ENCODE data around the gene EFNB1. TPM values are rescaled to one million over a fixed set of nuclear protein-coding genes. Genes with fewer than 3 reads are reported as not detected.
A peak's percentile ranks its signal among the peaks of the same experiment; 100 is the strongest.

The EFNB1 gene
- total RNA-seq, 1 experiment from 2014 or later = 7.0 TPM

DNA sequence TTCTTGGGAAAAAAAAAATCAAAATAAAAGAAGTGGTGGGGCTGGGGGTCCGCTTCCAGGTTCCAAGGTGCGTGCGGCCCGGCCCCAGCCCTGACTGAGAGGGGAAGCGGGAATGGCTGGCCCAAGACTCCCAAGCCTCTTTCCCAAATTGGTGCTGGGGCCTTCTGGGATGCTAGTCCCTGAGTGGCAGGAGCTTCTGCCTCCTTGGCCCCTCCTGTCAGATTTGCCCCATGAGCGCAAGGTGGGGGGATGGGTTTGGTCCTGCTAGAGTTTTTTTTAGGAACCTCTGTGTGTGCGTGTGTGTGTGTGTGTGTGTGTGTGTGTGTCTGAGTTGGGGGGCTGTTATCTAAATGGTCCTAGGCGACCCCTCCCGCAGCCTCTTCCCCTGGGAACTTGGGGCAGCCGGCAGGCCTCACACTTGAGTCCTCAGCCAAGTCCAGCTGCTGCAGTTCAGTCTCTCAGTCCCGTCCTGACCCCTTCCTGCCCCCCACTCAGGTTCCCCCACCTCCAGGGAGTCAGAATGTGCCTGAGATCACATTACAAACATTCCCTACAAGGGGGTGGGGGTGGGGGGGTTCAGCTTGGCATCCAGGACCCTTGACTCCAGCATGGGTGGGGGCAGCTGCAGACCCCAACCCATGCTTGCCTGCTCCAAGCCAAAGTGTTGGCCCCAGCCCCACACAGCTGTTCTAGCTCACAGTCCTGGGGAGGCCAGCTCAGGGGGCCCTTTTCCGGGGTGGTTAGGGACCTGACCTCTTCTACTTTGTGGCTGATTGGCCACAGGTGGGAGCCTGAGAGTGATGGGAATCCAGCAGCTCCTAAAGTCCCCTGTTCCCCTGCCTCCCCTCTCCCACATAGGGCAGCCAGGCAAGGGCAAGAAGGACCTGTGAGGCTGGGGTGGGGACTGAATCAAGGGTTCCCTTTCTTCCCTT lies 4.0 kb downstream of the EFNB1 start:
- CTCF ChIA-PET = no interaction called here
- POLR2A ChIA-PET = no interaction called here
- H3K4me3 Mint-ChIP-seq (ENCODE audit: unreplicated experiment) = no peak overlapping the region
- Histone ChIP-seq H3K27me3 (replicated peaks; ENCODE audit: control insufficient read depth, insufficient read depth, low read length) (no peaks in the 10 kb centered on the region), H3K4me3 (ENCODE audit: low read depth, low read length) (no peak overlapping the region), H3K9me3 (no peaks in the 10 kb centered on the region), H3K4me1 (no peaks in the 10 kb centered on the region), H3K36me3 (ENCODE audit: control insufficient read depth, insufficient read depth, low read length) (no peaks in the 10 kb centered on the region)
- no TSS peak for BruUV-seq (replicated peaks)
- peaks cover 4% of the 10 kb centered on the region for H3K36me3 Mint-ChIP-seq (ENCODE audit: insufficient read depth, unreplicated experiment)
- DNase-seq = no peak
- H3K27me3 Mint-ChIP-seq (ENCODE audit: insufficient read depth, unreplicated experiment) = no peaks in the 10 kb centered on the region
- peaks cover 8% of the 10 kb centered on the region for H3K9me3 Mint-ChIP-seq (ENCODE audit: unreplicated experiment)
- peak overlapping the region; percentile 62 for H3K27ac Mint-ChIP-seq (ENCODE audit: unreplicated experiment)
- no peaks in the 10 kb centered on the region for H3K4me1 Mint-ChIP-seq (ENCODE audit: low read depth, unreplicated experiment)
- intact Hi-C loops (cut with micrococcal nuclease; ENCODE audit: unreplicated experiment) = no loop called here
- TF ChIP-seq, protein P1, sequence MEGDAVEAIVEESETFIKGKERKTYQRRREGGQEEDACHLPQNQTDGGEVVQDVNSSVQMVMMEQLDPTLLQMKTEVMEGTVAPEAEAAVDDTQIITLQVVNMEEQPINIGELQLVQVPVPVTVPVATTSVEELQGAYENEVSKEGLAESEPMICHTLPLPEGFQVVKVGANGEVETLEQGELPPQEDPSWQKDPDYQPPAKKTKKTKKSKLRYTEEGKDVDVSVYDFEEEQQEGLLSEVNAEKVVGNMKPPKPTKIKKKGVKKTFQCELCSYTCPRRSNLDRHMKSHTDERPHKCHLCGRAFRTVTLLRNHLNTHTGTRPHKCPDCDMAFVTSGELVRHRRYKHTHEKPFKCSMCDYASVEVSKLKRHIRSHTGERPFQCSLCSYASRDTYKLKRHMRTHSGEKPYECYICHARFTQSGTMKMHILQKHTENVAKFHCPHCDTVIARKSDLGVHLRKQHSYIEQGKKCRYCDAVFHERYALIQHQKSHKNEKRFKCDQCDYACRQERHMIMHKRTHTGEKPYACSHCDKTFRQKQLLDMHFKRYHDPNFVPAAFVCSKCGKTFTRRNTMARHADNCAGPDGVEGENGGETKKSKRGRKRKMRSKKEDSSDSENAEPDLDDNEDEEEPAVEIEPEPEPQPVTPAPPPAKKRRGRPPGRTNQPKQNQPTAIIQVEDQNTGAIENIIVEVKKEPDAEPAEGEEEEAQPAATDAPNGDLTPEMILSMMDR (IDR thresholded peaks at IDR 0.05; ENCODE audit: insufficient read depth in 1 of 2, low read depth in 1 of 2, low read length in 1 of 2, severe bottlenecking in 1 of 2, unreplicated experiment in 1 of 2) = no peak

DNA sequence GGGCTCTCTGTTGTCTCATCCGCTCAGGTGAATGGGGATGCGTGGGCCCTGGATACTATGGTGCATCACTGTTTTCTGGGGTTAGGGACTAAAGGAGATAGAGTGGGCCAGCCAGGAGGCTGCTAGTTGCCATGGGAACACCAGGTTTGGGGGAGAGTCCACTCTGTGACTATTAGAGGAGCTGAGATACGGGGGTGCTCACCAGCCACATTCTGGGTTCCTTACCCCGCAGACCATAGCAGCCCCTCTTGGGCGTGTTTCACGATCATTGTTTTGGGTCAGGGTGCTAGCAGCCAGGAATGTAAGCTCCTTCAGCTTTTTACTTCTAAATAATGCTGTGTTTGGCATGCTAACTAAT lies 4.6 kb downstream of the EFNB1 start:
- no peak overlapping the region for H3K4me3 ChIP-seq (ENCODE audit: low read depth, low read length)
- H3K27me3 Mint-ChIP-seq (ENCODE audit: insufficient read depth, unreplicated experiment) = no peaks in the 10 kb centered on the region
- DNase-seq = no peak
- no peaks in the 10 kb centered on the region for H3K36me3 ChIP-seq (ENCODE audit: control insufficient read depth, insufficient read depth, low read length)
- no peaks in the 10 kb centered on the region for H3K27me3 ChIP-seq (replicated peaks; ENCODE audit: control insufficient read depth, insufficient read depth, low read length)
- no peaks in the 10 kb centered on the region for H3K4me1 Mint-ChIP-seq (ENCODE audit: low read depth, unreplicated experiment)
- ChIA-PET POLR2A (no interaction called here), CTCF (no interaction called here)
- no peaks in the 10 kb centered on the region for H3K9me3 ChIP-seq
- H3K36me3 Mint-ChIP-seq (ENCODE audit: insufficient read depth, unreplicated experiment) = peaks cover 4% of the 10 kb centered on the region
- H3K4me1 ChIP-seq = no peaks in the 10 kb centered on the region
- intact Hi-C loops (cut with micrococcal nuclease; ENCODE audit: unreplicated experiment) = no loop called here
- TF ChIP-seq, protein P1 (IDR thresholded peaks at IDR 0.05; ENCODE audit: insufficient read depth in 1 of 2, low read depth in 1 of 2, low read length in 1 of 2, severe bottlenecking in 1 of 2, unreplicated experiment in 1 of 2) = no peak
- H3K27ac Mint-ChIP-seq (ENCODE audit: unreplicated experiment) = no peak overlapping the region
- H3K9me3 Mint-ChIP-seq (ENCODE audit: unreplicated experiment) = peaks cover 8% of the 10 kb centered on the region
- no peak overlapping the region for H3K4me3 Mint-ChIP-seq (ENCODE audit: unreplicated experiment)
- BruUV-seq (replicated peaks) = no TSS peak

DNA sequence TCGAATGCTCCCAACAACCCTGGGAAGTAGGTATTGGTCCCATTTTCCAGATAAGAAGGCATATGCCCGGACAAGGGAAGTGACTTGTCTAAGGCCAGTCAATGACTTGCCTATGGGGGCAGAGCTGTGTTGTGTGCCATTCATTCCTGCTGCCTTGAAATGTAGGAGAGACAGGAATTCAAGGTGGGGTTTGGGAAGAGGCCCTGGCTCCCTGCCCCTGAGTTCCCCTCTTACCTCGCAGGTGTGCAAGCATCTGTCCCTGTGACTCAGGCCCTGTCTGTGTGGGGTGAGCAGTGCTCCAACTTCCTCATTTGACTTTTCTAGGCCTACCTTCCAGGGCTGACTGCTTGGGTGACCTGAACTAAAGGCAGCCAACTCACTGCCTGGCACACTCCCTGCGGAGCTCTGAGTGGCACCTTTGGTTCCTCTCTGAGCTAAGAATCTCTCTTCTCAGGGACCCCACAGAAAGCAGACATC lies 5.1 kb downstream of the EFNB1 start:
- DNase-seq = no peak
- no peaks in the 10 kb centered on the region for H3K9me3 ChIP-seq
- ChIA-PET POLR2A (no interaction called here), CTCF (no interaction called here)
- Mint-ChIP-seq H3K4me3 (ENCODE audit: unreplicated experiment) (no peak overlapping the region), H3K27ac (ENCODE audit: unreplicated experiment) (no peak overlapping the region), H3K27me3 (ENCODE audit: insufficient read depth, unreplicated experiment) (no peaks in the 10 kb centered on the region), H3K9me3 (ENCODE audit: unreplicated experiment) (peaks cover 8% of the 10 kb centered on the region), H3K36me3 (ENCODE audit: insufficient read depth, unreplicated experiment) (peaks cover 4% of the 10 kb centered on the region), H3K4me1 (ENCODE audit: low read depth, unreplicated experiment) (no peaks in the 10 kb centered on the region)
- no peak overlapping the region for H3K4me3 ChIP-seq (ENCODE audit: low read depth, low read length)
- H3K4me1 ChIP-seq = no peaks in the 10 kb centered on the region
- no TSS peak for BruUV-seq (replicated peaks)
- intact Hi-C loops (cut with micrococcal nuclease; ENCODE audit: unreplicated experiment) = no loop called here
- H3K36me3 ChIP-seq (ENCODE audit: control insufficient read depth, insufficient read depth, low read length) = no peaks in the 10 kb centered on the region
- no peaks in the 10 kb centered on the region for H3K27me3 ChIP-seq (replicated peaks; ENCODE audit: control insufficient read depth, insufficient read depth, low read length)
- TF ChIP-seq, protein P1 (IDR thresholded peaks at IDR 0.05; ENCODE audit: insufficient read depth in 1 of 2, low read depth in 1 of 2, low read length in 1 of 2, severe bottlenecking in 1 of 2, unreplicated experiment in 1 of 2) = no peak

Measured in Caco-2 (cell line).